Right cardiac atrium (tissue), 5 donors: ENCODE measurements around the gene BBOF1. TPM values are rescaled to one million over a fixed set of nuclear protein-coding genes. Genes with fewer than 3 reads are reported as not detected.

ENCODE experiments used
- ATAC-seq, 2 donors: fragments of 200-7000 bp; cut with Tn5 transposase; one replicate each; pipeline versions ENCODE4 v1.8.0 to v1.9.1; 2020; ENCODE audit warnings: moderate library complexity in 2 of 2, mild to moderate bottlenecking in 1 of 2
- DNase-seq, 3 donors: peaks; one replicate each; pipeline ENCODE4 v3.0.0-alpha.2; 2020
- H3K27ac ChIP-seq: one replicate; pipeline ENCODE4 v1.5.1; 2013; ENCODE audit warnings: mild to moderate bottlenecking, low read length, control low read depth, moderate library complexity
- H3K27me3 ChIP-seq: one replicate; pipeline ENCODE4 v1.6.1; 2013; ENCODE audit not compliant: control insufficient read depth, insufficient read depth
- H3K4me1 ChIP-seq: one replicate; pipeline ENCODE4 v1.6.1; 2013; ENCODE audit warnings: low read length; ENCODE audit not compliant: control insufficient read depth, insufficient read depth
- H3K4me3 ChIP-seq: one replicate; pipeline ENCODE4 v1.5.1; 2013; ENCODE audit warnings: low read length, control low read depth
- H3K9me3 ChIP-seq: one replicate; pipeline ENCODE4 v1.6.1; 2013; ENCODE audit warnings: low read length; ENCODE audit not compliant: control insufficient read depth
- WGBS: extraction: QIAGEN DNeasy Blood & Tissue Kit; methylation state at CpG from one replicate; pipeline ENCODE4 v1.1.7; 2013; 5-methylcytosine and 5-hydroxymethylcytosine counted together
- intact Hi-C, 4 donors: fragments of 100-400 bp; cut with DNase I; formaldehyde crosslinking; loops; one replicate each; pipeline versions ENCODE4 v1.11.0 to v1.14.0; 2022 to 2023
- polyA plus RNA-seq: library from polyadenylated mRNA; stranded (reverse); fragments of 200-250 nt; gene quantifications from one replicate; pipeline ENCODE4 v1.2.3, GENCODE V29; 2013
- total RNA-seq, 4 donors: library from RNA; stranded (reverse); fragmentation: NEBNext Ultra II Directional; extraction: Animal tissue kit (Norgen Biotek cat#: 25700); gene quantifications; one replicate each; pipeline ENCODE4 v1.2.1, GENCODE V29; 2021
- donor health status: healthy with polysubstance abuse.
- donor health status: DM: no; HTN: yes; CAD: no.
- donor health status: DM: no; HTN: no; CAD: no.
- donor health status: DM: no; HTN: yes; CAD: no; lungs with severe emphysema.
- donor health status: DM: yes; HTN: yes; CAD: no.

Gene BBOF1
- total and polyA plus RNA-seq, 5 donors = 4.5 to 5.5 (median 5.3) TPM

- Histone ChIP-seq H3K4me3 (no peak overlapping the region), H3K27me3 (no peaks in the 10 kb centered on the region), H3K9me3 (no peaks in the 10 kb centered on the region), H3K4me1 (no peaks in the 10 kb centered on the region), H3K27ac (no peak overlapping the region)
- 59% methylated on average over 3 of the region's 3 CpGs for WGBS
- ATAC-seq (no peak), DNase-seq (no peak)
- intact Hi-C loops = no loop called here
Observed at GRCh38 chr14:74065746-74066575, 46.8 kb downstream of the BBOF1 start.

GRCh38 chr14:74077401-74077800 lies 58.3 kb downstream of the BBOF1 start:
- H3K27me3 ChIP-seq = no peaks in the 10 kb centered on the region
- ATAC-seq (no peak), DNase-seq (no peak)
- H3K4me1 ChIP-seq = peaks cover 1% of the 10 kb centered on the region
- intact Hi-C loops = no loop called here
- 92% methylated on average over 1 of the region's 1 CpG for WGBS
- H3K4me3 ChIP-seq = no peak overlapping the region
- H3K9me3 ChIP-seq = no peaks in the 10 kb centered on the region
- H3K27ac ChIP-seq = no peak overlapping the region

GRCh38 chr14:74080820-74081460 lies 61.8 kb downstream of the BBOF1 start:
- intact Hi-C loops = no loop called here

GRCh38 chr14:74081491-74081890 lies 62.3 kb downstream of the BBOF1 start:
- DNase-seq (no peak), ATAC-seq (no peak)
- Histone ChIP-seq H3K27ac (peak overlapping the region; percentile 40), H3K4me3 (no peak overlapping the region), H3K27me3 (no peaks in the 10 kb centered on the region), H3K9me3 (no peaks in the 10 kb centered on the region), H3K4me1 (peaks cover 4% of the 10 kb centered on the region)
- 81% methylated on average over 3 of the region's 3 CpGs for WGBS
- intact Hi-C loops = no loop called here

More at GRCh38 chr14:74080820-74081460, 61.8 kb downstream of the BBOF1 start:
- peaks cover 4% of the 10 kb centered on the region for H3K4me1 ChIP-seq
- WGBS = 61% methylated on average over 4 of the region's 4 CpGs
- DNase-seq (no peak), ATAC-seq (no peak)
- H3K27ac ChIP-seq = peak overlapping the region; percentile 58
- H3K27me3 ChIP-seq = no peaks in the 10 kb centered on the region
- no peak overlapping the region for H3K4me3 ChIP-seq
- H3K9me3 ChIP-seq = no peaks in the 10 kb centered on the region

GRCh38 chr14:74083161-74083560 lies 64.0 kb downstream of the BBOF1 start:
- ATAC-seq (no peak), DNase-seq (no peak)
- intact Hi-C loops = no loop called here

GRCh38 chr14:74083784-74084276 lies 64.7 kb downstream of the BBOF1 start:
- Histone ChIP-seq H3K9me3 (no peaks in the 10 kb centered on the region), H3K4me3 (peak overlapping the region; percentile 91), H3K27ac (peak overlapping the region; percentile 98), H3K4me1 (peaks cover 4% of the 10 kb centered on the region), H3K27me3 (no peaks in the 10 kb centered on the region)
- ATAC-seq (peak; percentile 15 to 41), DNase-seq (peak in 2 of 3 donors; percentile 55 to 58)
- intact Hi-C loops = no loop called here
- WGBS = under 1% methylated on average over 15 of the region's 15 CpGs

More at GRCh38 chr14:74083161-74083560, 64.0 kb downstream of the BBOF1 start:
- WGBS = 85% methylated on average over 3 of the region's 3 CpGs
- peaks cover 4% of the 10 kb centered on the region for H3K4me1 ChIP-seq
- no peaks in the 10 kb centered on the region for H3K27me3 ChIP-seq
- H3K27ac ChIP-seq = no peak overlapping the region
- no peaks in the 10 kb centered on the region for H3K9me3 ChIP-seq
- H3K4me3 ChIP-seq = no peak overlapping the region

- intact Hi-C loops = no loop called here
Observed at GRCh38 chr14:74084277-74085046, 65.3 kb downstream of the BBOF1 start, which contains the start of the genes ALDH6A1 and LIN52. TSS of gene ALDH6A1 (minus strand) at chr14:74084453. CDS start at chr14:74084394, 59 bp downstream. TSS of gene LIN52 (plus strand) at chr14:74084956. CDS start at chr14:74084975, 19 bp downstream.

GRCh38 chr14:74085047-74085637 lies 66.0 kb downstream of the BBOF1 start:
- H3K27me3 ChIP-seq = no peaks in the 10 kb centered on the region
- peak overlapping the region; percentile 73 for H3K27ac ChIP-seq
- intact Hi-C loops = no loop called here
- H3K4me3 ChIP-seq = peak overlapping the region; percentile 86
- no peaks in the 10 kb centered on the region for H3K9me3 ChIP-seq
- DNase-seq (peak in 1 of 3 donors; percentile 27), ATAC-seq (peak; percentile 1 to 15)
- H3K4me1 ChIP-seq = peaks cover 4% of the 10 kb centered on the region
- under 1% methylated on average over 26 of the region's 26 CpGs for WGBS

More at GRCh38 chr14:74084277-74085046, 65.3 kb downstream of the BBOF1 start, which contains the start of the genes ALDH6A1 and LIN52:
- H3K4me1 ChIP-seq = peaks cover 4% of the 10 kb centered on the region
- WGBS = under 1% methylated on average over 46 of the region's 46 CpGs
- ATAC-seq (peak; percentile 99), DNase-seq (peak; percentile 99)
- H3K27ac ChIP-seq = peak within 1 kb of the TSS; percentile 98
- H3K4me3 ChIP-seq = peak within 1 kb of the TSS; percentile 91
- no peaks in the 10 kb centered on the region for H3K9me3 ChIP-seq
- H3K27me3 ChIP-seq = no peaks in the 10 kb centered on the region

- H3K4me1 ChIP-seq = peaks cover 4% of the 10 kb centered on the region
Observed at GRCh38 chr14:74085828-74086227, 66.7 kb downstream of the BBOF1 start.

GRCh38 chr14:74089251-74090020 lies 70.3 kb downstream of the BBOF1 start:
- Histone ChIP-seq H3K9me3 (no peaks in the 10 kb centered on the region), H3K27ac (no peak overlapping the region), H3K27me3 (no peaks in the 10 kb centered on the region), H3K4me1 (no peaks in the 10 kb centered on the region), H3K4me3 (no peak overlapping the region)
- 93% methylated on average over 8 of the region's 8 CpGs for WGBS
- DNase-seq (no peak), ATAC-seq (no peak)
- intact Hi-C loops = no loop called here

More at GRCh38 chr14:74085828-74086227, 66.7 kb downstream of the BBOF1 start:
- intact Hi-C loops = no loop called here
- Histone ChIP-seq H3K4me3 (peak overlapping the region; percentile 86), H3K9me3 (no peaks in the 10 kb centered on the region), H3K27ac (no peak overlapping the region), H3K27me3 (no peaks in the 10 kb centered on the region)
- 86% methylated on average over 1 of the region's 1 CpG for WGBS
- no peak for DNase-seq
- no peak for ATAC-seq
